Lung (tissue), 12 donors: ENCODE results near the gene MAPK6. TPM values are rescaled to one million over a fixed set of nuclear protein-coding genes. Genes with fewer than 3 reads are reported as not detected.

Experiments
- ATAC-seq: fragments of 200-7000 bp; cut with Tn5 transposase; one replicate; pipeline ENCODE4 v1.9.1; 2020; ENCODE audit warnings: moderate number of reproducible peaks; ENCODE audit not compliant: insufficient read depth, low FRiP score
- DNase-seq, 3 donors: peaks; one replicate each; pipeline ENCODE4 v3.0.0-alpha.2; 2013 to 2017
- H3K27ac ChIP-seq, 2 donors: one replicate each; pipeline ENCODE4 v1.5.1; 2013; ENCODE audit warnings: mild to moderate bottlenecking in 2 of 2, moderate library complexity in 2 of 2, control low read depth in 1 of 2, inconsistent platforms in 1 of 2, low read depth in 1 of 2, low read length in 1 of 2
- H3K27me3 ChIP-seq, 3 donors: one replicate each; pipeline ENCODE4 v1.5.1; 2013; ENCODE audit warnings: low read length in 2 of 3; ENCODE audit not compliant: control insufficient read depth in 3 of 3, insufficient read depth in 3 of 3
- H3K36me3 ChIP-seq, 4 donors: one replicate each; pipeline ENCODE4 v1.5.1; 2013; ENCODE audit warnings: low read length in 4 of 4, mild to moderate bottlenecking in 1 of 4, moderate library complexity in 1 of 4; ENCODE audit not compliant: control insufficient read depth in 4 of 4, insufficient read depth in 4 of 4
- H3K4me1 ChIP-seq, 5 donors: one replicate each; pipeline ENCODE4 v1.5.1; 2013; ENCODE audit warnings: low read length in 5 of 5, mild to moderate bottlenecking in 2 of 5, moderate library complexity in 1 of 5; ENCODE audit not compliant: control insufficient read depth in 5 of 5, insufficient read depth in 5 of 5
- H3K4me3 ChIP-seq: one replicate; pipeline ENCODE4 v1.5.1; 2013; ENCODE audit warnings: mild to moderate bottlenecking, control low read depth, moderate library complexity
- H3K9ac ChIP-seq, 2 donors: one replicate each; pipeline ENCODE4 v1.5.1; 2013; ENCODE audit warnings: low read length in 2 of 2, control low read depth in 1 of 2; ENCODE audit not compliant: insufficient read depth in 1 of 2
- H3K9me3 ChIP-seq, 4 donors: one replicate each; pipeline ENCODE4 v1.5.1; 2013; ENCODE audit warnings: low read length in 3 of 4, mild to moderate bottlenecking in 1 of 4, moderate library complexity in 1 of 4; ENCODE audit not compliant: control insufficient read depth in 4 of 4, insufficient read depth in 3 of 4
- WGBS, 2 donors: extraction: QIAGEN DNeasy Blood & Tissue Kit; methylation state at CpG; one replicate each; pipeline ENCODE4 v1.1.7; 2013; 5-methylcytosine and 5-hydroxymethylcytosine counted together
- polyA plus RNA-seq, 2 donors: library from polyadenylated mRNA; stranded (reverse); fragments of 200-250 nt; gene quantifications; one replicate each; pipeline ENCODE4 v1.2.1, GENCODE V29; 2013
- total RNA-seq, 2 donors: library from RNA; depleted of rRNA in 1 of 2; stranded (reverse); fragments of >200 nt in 1 of 2; gene quantifications; one replicate each; pipeline ENCODE4 v1.2.1, GENCODE V29; 2014 to 2021
- TF ChIP-seq, protein P1 (sequence below): IDR thresholded peaks from 2 replicates; pipeline ENCODE4 v1.5.1; 2012; ENCODE audit warnings: mild to moderate bottlenecking; ENCODE audit errors: control extremely low read depth, extremely low read depth
- donor health status: control.
- donor health status: control.
- donor health status: Bipolar disorder and iron deficiency.
- donor health status: healthy.
- donor health status: DM: yes; HTN: yes; CAD: no.

Gene MAPK6
- total and polyA plus RNA-seq, 4 donors: 5.4 to 39.8 (median 24.6) TPM

DNA sequence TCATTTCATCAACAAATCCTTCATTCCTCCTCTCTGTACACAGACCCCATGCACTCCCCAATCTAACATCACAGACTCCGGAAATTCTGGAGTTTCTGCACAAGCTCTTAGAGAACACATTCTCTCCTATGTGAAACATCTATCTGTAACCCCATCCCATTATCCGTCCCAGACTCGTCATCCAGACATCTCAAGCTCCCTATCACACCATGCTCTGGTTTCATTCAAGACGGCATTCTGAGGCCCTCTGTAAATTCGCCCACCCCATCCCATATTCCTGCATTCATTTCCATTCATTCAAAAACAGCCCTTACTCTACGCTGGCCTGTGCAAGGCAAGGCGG, 48.0 kb upstream of the MAPK6 start:
- no peak for DNase-seq
- 1% methylated on average over 7 of the region's 7 CpGs for WGBS, 2 donors
- TF ChIP-seq, protein P1, sequence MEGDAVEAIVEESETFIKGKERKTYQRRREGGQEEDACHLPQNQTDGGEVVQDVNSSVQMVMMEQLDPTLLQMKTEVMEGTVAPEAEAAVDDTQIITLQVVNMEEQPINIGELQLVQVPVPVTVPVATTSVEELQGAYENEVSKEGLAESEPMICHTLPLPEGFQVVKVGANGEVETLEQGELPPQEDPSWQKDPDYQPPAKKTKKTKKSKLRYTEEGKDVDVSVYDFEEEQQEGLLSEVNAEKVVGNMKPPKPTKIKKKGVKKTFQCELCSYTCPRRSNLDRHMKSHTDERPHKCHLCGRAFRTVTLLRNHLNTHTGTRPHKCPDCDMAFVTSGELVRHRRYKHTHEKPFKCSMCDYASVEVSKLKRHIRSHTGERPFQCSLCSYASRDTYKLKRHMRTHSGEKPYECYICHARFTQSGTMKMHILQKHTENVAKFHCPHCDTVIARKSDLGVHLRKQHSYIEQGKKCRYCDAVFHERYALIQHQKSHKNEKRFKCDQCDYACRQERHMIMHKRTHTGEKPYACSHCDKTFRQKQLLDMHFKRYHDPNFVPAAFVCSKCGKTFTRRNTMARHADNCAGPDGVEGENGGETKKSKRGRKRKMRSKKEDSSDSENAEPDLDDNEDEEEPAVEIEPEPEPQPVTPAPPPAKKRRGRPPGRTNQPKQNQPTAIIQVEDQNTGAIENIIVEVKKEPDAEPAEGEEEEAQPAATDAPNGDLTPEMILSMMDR: no peak
- no peak for ATAC-seq
- H3K36me3 ChIP-seq: peaks cover 0 to 9% (median 1%) of the 10 kb centered on the region in 4 donors
- H3K27me3 ChIP-seq: no peaks in the 10 kb centered on the region
- H3K9ac ChIP-seq: peak overlapping the region; percentile 83 to 96
- peaks cover 5 to 10% (median 7%) of the 10 kb centered on the region in 5 donors for H3K4me1 ChIP-seq
- peaks cover 0 to 7% (median 2%) of the 10 kb centered on the region in 4 donors for H3K9me3 ChIP-seq
- peak overlapping the region; percentile 41 to 97 for H3K27ac ChIP-seq
- peak overlapping the region; percentile 88 for H3K4me3 ChIP-seq

DNA sequence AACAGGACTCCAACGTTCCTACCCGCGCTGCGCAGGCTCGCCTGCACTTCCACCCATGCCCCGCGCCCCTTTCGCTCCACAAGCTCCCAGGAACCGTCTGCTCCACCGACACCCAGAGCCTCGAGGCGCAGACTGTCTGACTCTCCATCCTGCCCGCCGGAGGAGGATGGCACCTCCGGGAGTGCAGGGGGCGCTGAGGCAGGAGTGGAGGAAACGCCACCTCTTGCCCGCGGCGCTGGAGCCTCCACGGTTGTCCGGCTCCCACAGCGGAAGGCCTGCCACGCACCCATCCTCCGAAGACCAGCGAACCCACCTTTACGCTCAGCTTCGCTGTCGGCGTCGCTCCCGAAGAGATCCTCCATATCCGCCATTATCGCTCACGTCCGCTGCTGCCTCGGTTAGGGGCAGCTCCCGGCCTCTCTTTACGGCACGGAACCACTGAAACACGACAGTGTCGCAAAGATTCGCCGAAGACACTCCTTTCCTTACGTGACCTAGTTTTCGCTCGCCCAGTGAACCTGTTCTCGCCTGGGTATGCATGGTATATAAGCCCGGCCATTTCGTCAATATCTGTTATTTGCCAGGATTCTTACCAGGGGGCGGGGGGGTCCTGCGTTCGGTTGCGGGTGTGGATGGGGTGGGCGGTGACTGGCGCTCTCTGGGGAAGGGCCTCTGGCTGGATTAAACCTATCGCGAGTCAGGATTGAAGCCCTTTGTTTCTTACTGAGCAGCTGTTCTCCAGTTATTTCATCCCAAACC, 47.5 kb upstream of the MAPK6 start, which contains the start of gene LEO1:
Gene LEO1, minus strand, starts transcription at position 404 of the 759 bp plus-strand sequence. Its CDS starts 33 bp downstream, at position 371.
- peak within 1 kb of the TSS; percentile 83 to 96 for H3K9ac ChIP-seq
- ATAC-seq (peak; percentile 98), DNase-seq (peak; percentile 94 to 99 (median 98))
- TF ChIP-seq, protein P1: no peak
- no peaks in the 10 kb centered on the region for H3K27me3 ChIP-seq
- peaks cover 0 to 4% (median 2%) of the 10 kb centered on the region in 4 donors for H3K9me3 ChIP-seq
- peak within 1 kb of the TSS; percentile 41 to 97 for H3K27ac ChIP-seq
- H3K4me1 ChIP-seq: peaks cover 5 to 10% (median 7%) of the 10 kb centered on the region in 5 donors
- H3K4me3 ChIP-seq: peak within 1 kb of the TSS; percentile 88
- H3K36me3 ChIP-seq: peaks cover 0 to 4% (median 0%) of the 10 kb centered on the region in 4 donors
- WGBS, 2 donors: 0% methylated on average over 58 of the region's 58 CpGs

DNA sequence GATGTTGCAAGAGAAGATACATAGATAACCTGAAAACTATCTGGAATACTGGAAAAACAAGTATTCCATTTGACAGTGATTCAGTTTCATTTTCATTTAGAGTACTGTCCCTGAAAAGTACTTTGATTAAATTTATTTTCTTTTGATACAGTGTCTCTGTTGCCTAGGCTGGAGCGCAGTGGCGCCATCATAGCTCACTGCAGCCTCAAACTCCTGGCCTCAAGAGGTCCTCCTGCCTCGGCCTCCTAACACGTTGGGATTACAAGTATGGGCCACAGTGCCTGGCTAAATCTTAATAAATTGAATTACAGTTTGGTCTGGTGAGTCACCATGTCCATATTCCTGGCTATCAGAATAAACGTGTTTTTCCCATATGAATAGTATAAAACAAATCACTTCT, 45.8 kb upstream of the MAPK6 start:
- Histone ChIP-seq H3K4me1 (peaks cover 5 to 10% (median 7%) of the 10 kb centered on the region in 5 donors), H3K36me3 (peaks cover 0 to 4% (median 0%) of the 10 kb centered on the region in 4 donors), H3K4me3 (no peak overlapping the region), H3K27me3 (no peaks in the 10 kb centered on the region), H3K27ac (no peak overlapping the region), H3K9me3 (peaks cover 0 to 3% (median 0%) of the 10 kb centered on the region in 4 donors), H3K9ac (no peak overlapping the region)
- TF ChIP-seq, protein P1: no peak
- ATAC-seq (no peak), DNase-seq (no peak)
- whole genome bisulfite sequencing, 2 donors: 71 to 92% methylated on average over 5 of the region's 5 CpGs
